Measurements from ENCODE around the gene CDHR3.

CDHR3 gene

DNA sequence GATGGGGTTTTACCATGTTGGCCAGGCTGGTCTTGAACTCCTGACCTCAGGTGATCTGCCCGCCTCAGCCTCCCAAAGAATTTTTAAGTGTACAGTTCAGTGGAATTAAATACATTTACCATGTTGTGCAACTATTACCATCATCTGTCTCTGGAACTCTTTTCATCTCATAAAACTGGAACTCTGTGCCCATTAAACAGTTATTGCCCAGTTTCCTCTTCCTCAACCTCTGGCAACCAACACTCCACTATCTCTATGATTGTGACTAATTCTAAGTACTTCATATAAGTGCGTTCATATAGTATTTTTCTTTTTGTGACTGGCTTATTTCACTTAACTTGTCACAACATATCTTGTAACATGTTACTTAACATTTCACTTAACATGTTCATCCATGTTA, 45.4 kb upstream of the CDHR3 start:
- no peaks in the 10 kb centered on the region for H3F3A ChIP-seq (ENCODE audit: insufficient read depth)
- no peaks in the 10 kb centered on the region for H3K79me2 ChIP-seq (ENCODE audit: insufficient read depth, low read length)
- H3K9me2 ChIP-seq (replicated peaks; ENCODE audit: insufficient read depth, low read length), result no peaks in the 10 kb centered on the region
- H3K36me3 ChIP-seq (ENCODE audit: low read length), result no peaks in the 10 kb centered on the region
- no peaks in the 10 kb centered on the region for H3K27me3 ChIP-seq (ENCODE audit: low read length)
- no peaks in the 10 kb centered on the region for H3K9me3 ChIP-seq (ENCODE audit: insufficient read depth, low read length)
- no peak overlapping the region for H3K4me2 ChIP-seq (ENCODE audit: low read depth, low read length, poor library complexity, severe bottlenecking)
- no peak overlapping the region for H3K9ac ChIP-seq (ENCODE audit: low read length)
- no peaks in the 10 kb centered on the region for H4K20me1 ChIP-seq (ENCODE audit: low read depth, low read length)
- no peak overlapping the region for H3K27ac ChIP-seq (ENCODE audit: low read depth, low read length)
- TF ChIP-seq CTCF (IDR thresholded peaks at IDR 0.05; ENCODE audit: insufficient read depth, low read length, poor library complexity, severe bottlenecking) (no peak), EZH2phosphoT487 (conservative IDR thresholded peaks at IDR 0.05; ENCODE audit: low read length) (no peak)
- H2AFZ ChIP-seq (ENCODE audit: low read depth, low read length, severe bottlenecking), result no peak overlapping the region
- H3K4me3 ChIP-seq (ENCODE audit: insufficient read depth, low read length, poor library complexity, severe bottlenecking), result no peak overlapping the region

DNA sequence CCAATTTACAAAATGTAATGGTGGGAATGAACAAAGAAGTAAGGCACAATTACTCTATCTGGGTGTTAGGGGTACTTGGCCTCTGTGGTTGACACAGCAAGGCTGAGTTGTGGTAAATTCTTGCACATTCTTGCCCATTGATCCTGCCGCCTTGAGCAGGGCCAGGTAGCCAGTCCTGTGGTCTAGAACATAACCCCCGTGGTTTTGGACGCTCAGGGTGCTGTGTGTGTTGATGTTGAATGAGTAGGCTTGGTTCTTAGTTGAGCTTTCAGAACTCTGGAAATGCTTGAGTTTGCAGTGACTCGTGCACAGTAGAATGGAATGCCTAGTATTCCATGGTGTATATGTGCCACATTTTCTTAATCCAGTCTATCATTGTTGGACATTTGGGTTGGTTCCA, 42.3 kb upstream of the CDHR3 start:
- Histone ChIP-seq H3K36me3 (ENCODE audit: low read length) (no peaks in the 10 kb centered on the region), H3K9me2 (replicated peaks; ENCODE audit: insufficient read depth, low read length) (no peaks in the 10 kb centered on the region), H3K79me2 (ENCODE audit: insufficient read depth, low read length) (no peaks in the 10 kb centered on the region), H2AFZ (ENCODE audit: low read depth, low read length, severe bottlenecking) (no peak overlapping the region), H3K27ac (ENCODE audit: low read depth, low read length) (no peak overlapping the region), H3K4me2 (ENCODE audit: low read depth, low read length, poor library complexity, severe bottlenecking) (no peak overlapping the region), H3K9ac (ENCODE audit: low read length) (no peak overlapping the region), H3F3A (ENCODE audit: insufficient read depth) (no peaks in the 10 kb centered on the region), H3K27me3 (ENCODE audit: low read length) (no peaks in the 10 kb centered on the region), H3K9me3 (ENCODE audit: insufficient read depth, low read length) (no peaks in the 10 kb centered on the region), H4K20me1 (ENCODE audit: low read depth, low read length) (no peaks in the 10 kb centered on the region), H3K4me3 (ENCODE audit: insufficient read depth, low read length, poor library complexity, severe bottlenecking) (no peak overlapping the region)
- TF ChIP-seq CTCF (IDR thresholded peaks at IDR 0.05; ENCODE audit: insufficient read depth, low read length, poor library complexity, severe bottlenecking), result no peak
- TF ChIP-seq EZH2phosphoT487 (conservative IDR thresholded peaks at IDR 0.05; ENCODE audit: low read length), result no peak

DNA sequence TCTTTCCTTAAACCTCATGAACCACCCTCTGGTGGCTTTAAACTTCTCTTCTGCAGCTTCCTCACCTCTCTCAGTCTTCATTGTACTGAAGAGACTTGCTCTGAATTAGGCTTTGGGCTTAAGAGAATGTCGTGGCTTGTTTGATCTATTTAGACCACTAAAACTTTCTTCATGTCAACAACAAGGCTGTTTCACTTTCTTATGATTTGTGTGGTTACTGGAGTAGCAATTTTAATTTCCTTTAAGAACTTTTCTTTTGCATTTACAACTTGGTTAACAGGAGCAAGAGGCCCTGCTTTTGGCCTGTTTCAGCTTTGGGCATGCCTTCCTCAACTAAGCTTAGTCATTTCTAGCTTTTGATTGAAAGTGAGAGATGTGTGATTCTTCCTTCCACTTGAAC, 38.1 kb upstream of the CDHR3 start:
- Histone ChIP-seq H3K36me3 (ENCODE audit: low read length) (no peaks in the 10 kb centered on the region), H4K20me1 (ENCODE audit: low read depth, low read length) (no peaks in the 10 kb centered on the region), H2AFZ (ENCODE audit: low read depth, low read length, severe bottlenecking) (no peak overlapping the region), H3K4me2 (ENCODE audit: low read depth, low read length, poor library complexity, severe bottlenecking) (no peak overlapping the region), H3K27ac (ENCODE audit: low read depth, low read length) (no peak overlapping the region), H3K9me2 (replicated peaks; ENCODE audit: insufficient read depth, low read length) (no peaks in the 10 kb centered on the region), H3K4me3 (ENCODE audit: insufficient read depth, low read length, poor library complexity, severe bottlenecking) (no peak overlapping the region), H3F3A (ENCODE audit: insufficient read depth) (no peaks in the 10 kb centered on the region), H3K79me2 (ENCODE audit: insufficient read depth, low read length) (no peaks in the 10 kb centered on the region), H3K27me3 (ENCODE audit: low read length) (no peaks in the 10 kb centered on the region), H3K9me3 (ENCODE audit: insufficient read depth, low read length) (no peaks in the 10 kb centered on the region), H3K9ac (ENCODE audit: low read length) (no peak overlapping the region)
- no peak for TF ChIP-seq CTCF (IDR thresholded peaks at IDR 0.05; ENCODE audit: insufficient read depth, low read length, poor library complexity, severe bottlenecking)
- no peak for TF ChIP-seq EZH2phosphoT487 (conservative IDR thresholded peaks at IDR 0.05; ENCODE audit: low read length)

- H3K79me2 ChIP-seq (ENCODE audit: insufficient read depth, low read length), result no peaks in the 10 kb centered on the region
- no peaks in the 10 kb centered on the region for H3K36me3 ChIP-seq (ENCODE audit: low read length)
- TF ChIP-seq CTCF (IDR thresholded peaks at IDR 0.05; ENCODE audit: insufficient read depth, low read length, poor library complexity, severe bottlenecking) (no peak), EZH2phosphoT487 (conservative IDR thresholded peaks at IDR 0.05; ENCODE audit: low read length) (no peak)
- H3K4me2 ChIP-seq (ENCODE audit: low read depth, low read length, poor library complexity, severe bottlenecking), result no peak overlapping the region
- H4K20me1 ChIP-seq (ENCODE audit: low read depth, low read length), result no peaks in the 10 kb centered on the region
- H3K27me3 ChIP-seq (ENCODE audit: low read length), result no peaks in the 10 kb centered on the region
- H2AFZ ChIP-seq (ENCODE audit: low read depth, low read length, severe bottlenecking), result no peak overlapping the region
- H3K9ac ChIP-seq (ENCODE audit: low read length), result no peak overlapping the region
- H3K9me3 ChIP-seq (ENCODE audit: insufficient read depth, low read length), result no peaks in the 10 kb centered on the region
- no peaks in the 10 kb centered on the region for H3F3A ChIP-seq (ENCODE audit: insufficient read depth)
- no peak overlapping the region for H3K27ac ChIP-seq (ENCODE audit: low read depth, low read length)
- H3K4me3 ChIP-seq (ENCODE audit: insufficient read depth, low read length, poor library complexity, severe bottlenecking), result no peak overlapping the region
- no peaks in the 10 kb centered on the region for H3K9me2 ChIP-seq (replicated peaks; ENCODE audit: insufficient read depth, low read length)
Observed at GRCh38 chr7:105926131-105926530, 36.9 kb upstream of the CDHR3 start.

Data from SU-DHL-6 (cell line).